ENCODE results near the gene ALG14.
"Not testable (repeated sequence)": the region's sequence is repeated elsewhere in the genome, so short reads cannot be mapped to it uniquely, and the experiment has no call there.

Gene ALG14

GRCh38 chr1:94946886-94947285, 125.9 kb downstream of the ALG14 start:
- H3K4me3 ChIP-seq (replicated peaks; ENCODE audit: low read depth, low read length), result no peak overlapping the region
- TF ChIP-seq, protein P1, sequence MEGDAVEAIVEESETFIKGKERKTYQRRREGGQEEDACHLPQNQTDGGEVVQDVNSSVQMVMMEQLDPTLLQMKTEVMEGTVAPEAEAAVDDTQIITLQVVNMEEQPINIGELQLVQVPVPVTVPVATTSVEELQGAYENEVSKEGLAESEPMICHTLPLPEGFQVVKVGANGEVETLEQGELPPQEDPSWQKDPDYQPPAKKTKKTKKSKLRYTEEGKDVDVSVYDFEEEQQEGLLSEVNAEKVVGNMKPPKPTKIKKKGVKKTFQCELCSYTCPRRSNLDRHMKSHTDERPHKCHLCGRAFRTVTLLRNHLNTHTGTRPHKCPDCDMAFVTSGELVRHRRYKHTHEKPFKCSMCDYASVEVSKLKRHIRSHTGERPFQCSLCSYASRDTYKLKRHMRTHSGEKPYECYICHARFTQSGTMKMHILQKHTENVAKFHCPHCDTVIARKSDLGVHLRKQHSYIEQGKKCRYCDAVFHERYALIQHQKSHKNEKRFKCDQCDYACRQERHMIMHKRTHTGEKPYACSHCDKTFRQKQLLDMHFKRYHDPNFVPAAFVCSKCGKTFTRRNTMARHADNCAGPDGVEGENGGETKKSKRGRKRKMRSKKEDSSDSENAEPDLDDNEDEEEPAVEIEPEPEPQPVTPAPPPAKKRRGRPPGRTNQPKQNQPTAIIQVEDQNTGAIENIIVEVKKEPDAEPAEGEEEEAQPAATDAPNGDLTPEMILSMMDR (IDR thresholded peaks at IDR 0.05; ENCODE audit: low read depth, low read length, missing control alignments), result no peak
- no peak for DNase-seq (ENCODE audit: extremely low read depth, low read depth)

DNA sequence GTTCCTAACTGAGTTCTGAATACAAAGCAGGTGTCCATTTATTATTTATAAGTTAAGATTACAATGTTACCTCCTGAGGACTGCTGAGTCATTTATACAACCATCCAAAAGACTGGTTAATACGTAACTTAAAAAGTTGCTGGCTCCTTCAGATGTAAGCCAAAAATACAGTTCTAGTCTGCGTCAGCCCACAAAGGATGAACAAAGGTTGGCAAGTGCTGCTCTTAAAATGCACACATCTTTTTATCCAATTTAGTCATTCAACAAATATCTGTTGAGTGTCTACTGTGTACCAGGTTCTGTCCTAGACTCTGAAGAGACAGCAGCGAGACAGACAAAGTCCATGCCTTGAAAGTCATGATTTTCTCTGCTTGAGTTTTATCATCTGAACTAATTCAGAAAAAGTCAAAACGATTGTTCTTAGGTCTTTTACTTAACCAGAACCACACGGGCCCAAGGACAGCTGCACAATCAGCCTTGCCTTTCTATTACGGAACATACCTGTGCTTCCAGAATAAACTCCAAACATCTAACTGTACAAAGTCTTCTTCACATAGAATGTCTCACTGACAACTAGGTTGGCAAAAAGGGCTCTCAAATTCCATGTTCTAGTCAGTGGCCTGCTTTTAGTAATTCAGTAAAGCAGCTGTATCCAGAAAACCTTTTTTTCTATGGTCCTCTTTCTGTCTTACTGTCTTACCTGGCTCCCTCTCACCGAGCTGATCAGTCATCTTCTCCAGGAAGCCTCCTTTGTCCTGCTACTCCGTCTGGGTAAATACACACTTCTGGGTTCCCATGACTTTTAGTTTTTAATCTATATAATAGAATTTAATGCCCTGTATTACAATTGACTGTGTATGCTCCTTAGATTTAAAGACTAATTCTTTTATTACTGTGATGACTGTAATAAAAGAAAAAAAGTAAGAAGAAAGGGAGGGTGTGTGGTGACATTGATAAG, 130.3 kb downstream of the ALG14 start:
- TF ChIP-seq, protein P1 (IDR thresholded peaks at IDR 0.05; ENCODE audit: low read depth, low read length, missing control alignments), result no peak
- H3K4me3 ChIP-seq (replicated peaks; ENCODE audit: low read depth, low read length), result no peak overlapping the region
- no peak for DNase-seq (ENCODE audit: extremely low read depth, low read depth)

DNA sequence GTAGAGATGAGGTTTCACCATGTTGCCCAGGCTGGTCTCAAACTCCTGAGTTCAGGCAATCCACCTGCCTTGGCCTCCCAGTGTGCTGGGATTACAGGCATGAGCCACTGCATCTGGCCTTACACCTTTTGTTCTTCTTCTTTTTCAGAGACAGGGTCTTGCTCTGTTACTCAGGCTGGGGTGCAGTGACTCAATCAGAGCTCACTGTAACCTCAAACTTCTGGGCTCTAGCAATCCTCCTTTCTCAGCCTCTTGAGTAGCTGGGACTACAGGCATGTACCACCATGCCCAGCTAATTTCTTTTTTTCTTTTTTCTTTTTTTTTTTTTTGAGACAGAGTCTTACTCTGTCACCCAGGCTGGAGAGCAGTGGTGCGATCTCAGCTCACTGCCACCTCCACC, 131.3 kb downstream of the ALG14 start:
- H3K4me3 ChIP-seq (replicated peaks; ENCODE audit: low read depth, low read length), result not testable (repeated sequence)

DNA sequence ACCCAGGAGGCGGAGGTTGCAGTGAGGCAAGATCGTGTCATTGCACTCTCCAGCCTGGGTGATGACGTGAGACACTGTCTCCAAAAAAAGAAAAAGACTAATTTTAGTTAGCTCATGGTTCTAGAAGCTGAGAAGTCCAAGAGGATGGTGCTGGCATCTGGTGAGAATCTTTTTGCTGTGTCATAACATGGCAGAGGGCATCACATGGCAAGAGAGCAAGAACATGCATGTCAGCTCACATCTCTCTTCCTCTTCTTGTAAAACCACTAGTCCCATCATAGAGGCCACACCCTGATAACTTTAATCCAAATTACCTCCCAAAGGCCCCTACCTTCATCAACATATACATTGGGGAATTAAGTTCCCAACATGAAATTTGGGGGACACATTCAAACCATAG, 132.0 kb downstream of the ALG14 start:
- no peak overlapping the region for H3K4me3 ChIP-seq (replicated peaks; ENCODE audit: low read depth, low read length)
- DNase-seq (ENCODE audit: extremely low read depth, low read depth), result no peak
- TF ChIP-seq, protein P1 (IDR thresholded peaks at IDR 0.05; ENCODE audit: low read depth, low read length, missing control alignments), result no peak

More for the DNA sequence above, 131.3 kb downstream of the ALG14 start:
- DNase-seq (ENCODE audit: extremely low read depth, low read depth), result not testable (repeated sequence)

DNA sequence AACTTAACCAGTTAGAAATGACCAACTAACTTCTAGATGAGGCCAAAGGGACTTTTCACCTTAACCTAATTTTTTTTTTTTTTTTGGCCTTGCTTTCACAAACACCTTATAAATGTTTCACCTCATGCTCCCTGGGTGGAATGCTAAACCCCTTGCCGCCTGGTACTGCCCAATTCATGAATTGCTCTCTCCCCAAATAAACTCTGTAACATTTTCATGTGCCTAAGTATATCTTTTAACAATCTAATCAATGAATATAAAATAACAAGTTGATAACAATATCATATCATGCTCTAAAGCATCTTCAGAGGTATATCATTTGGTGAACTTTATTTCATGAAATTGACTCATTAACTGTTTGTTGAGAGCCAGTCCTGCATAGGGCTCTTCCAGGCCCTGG, 134.9 kb downstream of the ALG14 start:
- no peak for DNase-seq (ENCODE audit: extremely low read depth, low read depth)
- TF ChIP-seq, protein P1 (IDR thresholded peaks at IDR 0.05; ENCODE audit: low read depth, low read length, missing control alignments), result no peak
- no peak overlapping the region for H3K4me3 ChIP-seq (replicated peaks; ENCODE audit: low read depth, low read length)

DNA sequence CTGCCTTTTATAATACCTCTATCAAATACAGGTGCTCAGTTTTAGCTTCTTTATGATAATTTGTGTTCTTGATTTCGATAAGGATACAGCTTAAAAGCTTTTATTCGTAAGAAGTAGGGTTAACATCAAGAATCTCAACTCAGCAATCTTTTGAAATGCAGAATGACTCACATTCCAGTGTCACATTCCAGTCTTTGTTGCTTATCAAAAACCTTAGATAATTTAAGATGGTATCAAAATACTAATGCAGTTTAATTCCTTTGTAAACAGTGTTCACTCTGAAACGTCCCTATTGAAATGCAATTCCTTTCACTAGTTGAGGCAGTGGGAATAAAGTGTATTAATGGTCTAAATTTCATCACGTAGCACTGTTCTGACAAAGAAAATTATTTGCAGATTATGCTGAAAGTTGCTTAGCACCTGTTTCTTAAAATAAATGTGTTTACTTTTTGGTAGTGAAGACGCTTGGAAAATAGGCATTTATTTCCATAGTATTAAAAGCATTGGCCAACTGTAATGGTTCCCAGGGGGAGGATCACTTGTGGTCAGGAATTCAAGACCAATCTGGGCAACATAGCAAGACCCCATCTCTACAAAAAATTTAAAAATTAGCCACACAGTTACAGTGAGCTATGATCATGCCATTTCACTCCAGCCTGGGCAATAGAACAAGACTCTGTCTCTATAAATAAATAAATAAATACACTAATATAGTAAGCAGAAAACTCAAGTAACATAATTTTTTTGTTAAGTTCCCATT, 135.7 kb downstream of the ALG14 start:
- TF ChIP-seq, protein P1 (IDR thresholded peaks at IDR 0.05; ENCODE audit: low read depth, low read length, missing control alignments), result no peak
- DNase-seq (ENCODE audit: extremely low read depth, low read depth), result no peak

DNA sequence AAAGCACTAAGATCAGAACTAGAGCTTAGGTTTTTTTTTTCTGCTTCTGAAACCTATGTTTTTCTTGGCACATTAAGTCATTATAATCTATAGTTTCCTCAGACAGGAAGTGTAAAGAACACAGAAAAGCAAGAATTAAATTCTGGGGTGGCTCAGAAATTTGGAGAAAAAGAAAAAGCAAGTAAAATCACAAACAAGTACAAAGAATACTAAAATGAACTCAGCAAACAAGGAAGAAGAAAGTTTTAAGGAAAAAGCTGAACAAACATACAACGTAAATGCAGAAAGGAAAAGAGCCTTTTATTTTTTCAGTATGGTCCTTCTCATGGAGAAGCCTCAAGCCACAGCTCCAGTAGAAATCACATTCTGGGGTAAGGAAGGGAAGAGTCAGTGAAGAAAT, 137.3 kb downstream of the ALG14 start:
- no peak overlapping the region for H3K4me3 ChIP-seq (replicated peaks; ENCODE audit: low read depth, low read length)
- DNase-seq (ENCODE audit: extremely low read depth, low read depth), result no peak
- TF ChIP-seq, protein P1 (IDR thresholded peaks at IDR 0.05; ENCODE audit: low read depth, low read length, missing control alignments), result no peak

More for the DNA sequence above, 135.7 kb downstream of the ALG14 start:
- H3K4me3 ChIP-seq (replicated peaks; ENCODE audit: low read depth, low read length), result no peak overlapping the region

Data from HFF-Myc (cell line).